Muscle layer of duodenum (tissue), 2 donors: ENCODE results near the gene ARHGAP29.
"Not testable (repeated sequence)": the region's sequence is repeated elsewhere in the genome, so short reads cannot be mapped to it uniquely, and the experiment has no call there.

Experiments used
- H3K27ac ChIP-seq: one replicate; pipeline ENCODE4 v1.7.0; 2013; ENCODE audit warnings: mild to moderate bottlenecking, low read length
- H3K27me3 ChIP-seq: one replicate; pipeline ENCODE4 v1.7.0; 2013; ENCODE audit warnings: low read depth, mild to moderate bottlenecking, control low read depth, low read length
- H3K36me3 ChIP-seq, 2 donors: one replicate each; pipeline ENCODE4 v1.7.0; 2013; ENCODE audit warnings: low read length in 2 of 2, control low read depth in 1 of 2, mild to moderate bottlenecking in 1 of 2; ENCODE audit not compliant: insufficient read depth in 2 of 2, control insufficient read depth in 1 of 2
- H3K4me1 ChIP-seq, 2 donors: one replicate each; pipeline ENCODE4 v1.7.0; 2013; ENCODE audit warnings: low read length in 2 of 2, mild to moderate bottlenecking in 2 of 2, control low read depth in 1 of 2, moderate library complexity in 1 of 2; ENCODE audit not compliant: insufficient read depth in 2 of 2, control insufficient read depth in 1 of 2
- H3K4me3 ChIP-seq, 2 donors: one replicate each; pipeline ENCODE4 v1.7.0; 2013; ENCODE audit warnings: low read length in 2 of 2, low read depth in 1 of 2, mild to moderate bottlenecking in 1 of 2
- H3K9me3 ChIP-seq, 2 donors: one replicate each; pipeline ENCODE4 v1.7.0; 2013; ENCODE audit warnings: low read length in 2 of 2, control low read depth in 1 of 2, mild to moderate bottlenecking in 1 of 2; ENCODE audit not compliant: control insufficient read depth in 1 of 2
- donor health status: healthy.

ARHGAP29 gene

DNA sequence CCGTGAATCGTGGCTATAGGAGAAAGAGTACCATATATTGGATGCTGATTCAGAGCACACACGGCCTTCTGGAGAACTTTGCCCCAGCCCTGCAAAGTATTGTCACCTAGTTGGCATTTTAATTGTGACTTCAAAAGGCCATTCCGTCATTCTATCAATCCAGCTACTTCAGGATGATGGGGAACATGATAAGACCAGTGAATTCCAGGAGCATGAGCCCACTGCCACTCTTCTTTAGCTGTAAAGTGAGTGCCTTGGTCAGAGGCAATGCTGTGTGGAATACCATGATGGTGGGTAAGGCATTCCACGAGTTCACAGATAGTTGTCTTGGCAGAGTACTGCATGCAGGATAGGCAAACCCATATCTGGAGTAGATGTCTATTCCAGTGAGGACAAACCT, 74.1 kb downstream of the ARHGAP29 start:
- H3K27ac ChIP-seq, H3K27me3 ChIP-seq, H3K4me3 ChIP-seq, H3K9me3 ChIP-seq, H3K36me3 ChIP-seq, H3K4me1 ChIP-seq: not testable (repeated sequence)

- no peaks in the 10 kb centered on the region for H3K27me3 ChIP-seq
- H3K36me3 ChIP-seq = no peaks in the 10 kb centered on the region
- no peak overlapping the region for H3K27ac ChIP-seq
- no peak overlapping the region for H3K4me3 ChIP-seq
- peaks cover 0 to 6% of the 10 kb centered on the region in 2 donors for H3K4me1 ChIP-seq
- H3K9me3 ChIP-seq = peaks cover 0 to 3% of the 10 kb centered on the region in 2 donors
These were observed 76.6 kb downstream of the ARHGAP29 start for GRCh38 chr1:94160811-94161210.

- H3K27ac ChIP-seq = no peak overlapping the region
- H3K36me3 ChIP-seq = no peaks in the 10 kb centered on the region
- no peaks in the 10 kb centered on the region for H3K9me3 ChIP-seq
- H3K27me3 ChIP-seq = no peaks in the 10 kb centered on the region
- H3K4me1 ChIP-seq = peaks cover 0 to 6% of the 10 kb centered on the region in 2 donors
- H3K4me3 ChIP-seq = no peak overlapping the region
These were observed 81.2 kb downstream of the ARHGAP29 start for GRCh38 chr1:94156096-94156625.

GRCh38 chr1:94154989-94155388, 82.4 kb downstream of the ARHGAP29 start:
- Histone ChIP-seq H3K27ac (no peak overlapping the region), H3K36me3 (no peaks in the 10 kb centered on the region), H3K4me3 (no peak overlapping the region), H3K27me3 (no peaks in the 10 kb centered on the region), H3K9me3 (no peaks in the 10 kb centered on the region), H3K4me1 (no peaks in the 10 kb centered on the region)

- no peaks in the 10 kb centered on the region for H3K9me3 ChIP-seq
- no peaks in the 10 kb centered on the region for H3K27me3 ChIP-seq
- H3K27ac ChIP-seq = no peak overlapping the region
- no peaks in the 10 kb centered on the region for H3K4me1 ChIP-seq
- H3K4me3 ChIP-seq = no peak overlapping the region
- H3K36me3 ChIP-seq = no peaks in the 10 kb centered on the region
These were observed 84.3 kb downstream of the ARHGAP29 start for GRCh38 chr1:94153133-94153532.

- not testable (repeated sequence) for H3K27ac ChIP-seq, H3K27me3 ChIP-seq, H3K9me3 ChIP-seq, H3K36me3 ChIP-seq, H3K4me1 ChIP-seq, H3K4me3 ChIP-seq
These were observed 88.2 kb downstream of the ARHGAP29 start for GRCh38 chr1:94149166-94149565.

GRCh38 chr1:94146273-94146672, 91.1 kb downstream of the ARHGAP29 start:
- Histone ChIP-seq H3K4me1 (no peaks in the 10 kb centered on the region), H3K27me3 (no peaks in the 10 kb centered on the region), H3K9me3 (no peaks in the 10 kb centered on the region), H3K4me3 (no peak overlapping the region), H3K27ac (no peak overlapping the region), H3K36me3 (no peaks in the 10 kb centered on the region)

DNA sequence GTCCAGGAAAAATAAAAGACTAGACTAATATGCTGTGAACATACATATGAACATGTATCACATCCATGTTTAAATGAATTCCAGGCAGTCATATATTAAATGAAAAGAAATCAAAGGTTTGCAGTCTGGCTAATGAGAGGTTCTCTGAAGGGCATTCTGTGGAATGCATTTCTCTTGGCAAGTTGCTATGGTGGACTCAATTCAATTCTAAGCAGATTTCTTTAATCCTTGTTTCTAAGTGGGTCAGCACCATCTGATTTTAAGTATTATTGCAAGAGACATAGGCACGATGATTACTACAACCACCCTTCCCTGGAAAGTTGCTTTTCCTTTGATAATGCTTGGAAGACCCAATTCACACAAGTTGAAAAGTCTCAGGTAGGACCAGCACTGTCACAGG, 92.5 kb downstream of the ARHGAP29 start:
- no peaks in the 10 kb centered on the region for H3K36me3 ChIP-seq
- no peak overlapping the region for H3K27ac ChIP-seq
- no peaks in the 10 kb centered on the region for H3K4me1 ChIP-seq
- no peaks in the 10 kb centered on the region for H3K27me3 ChIP-seq
- no peak overlapping the region for H3K4me3 ChIP-seq
- no peaks in the 10 kb centered on the region for H3K9me3 ChIP-seq

DNA sequence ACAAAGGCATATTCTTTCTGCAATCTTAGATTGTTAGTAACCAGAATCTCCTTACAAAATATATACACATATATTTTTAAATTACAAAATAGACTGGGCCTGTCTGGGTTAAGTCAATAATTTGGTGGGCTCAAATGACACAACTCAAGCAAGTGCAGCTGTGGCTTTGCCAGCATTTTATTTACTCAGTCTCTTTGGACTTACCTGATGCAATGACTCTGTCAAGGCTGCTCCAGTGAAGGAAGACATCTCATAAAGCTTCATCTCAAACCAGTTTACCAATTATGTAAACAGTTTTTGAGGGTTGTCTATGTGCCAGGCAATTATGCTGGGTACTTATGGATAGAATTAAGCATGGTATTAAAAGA, 93.6 kb downstream of the ARHGAP29 start:
- H3K27ac ChIP-seq = no peak overlapping the region
- no peaks in the 10 kb centered on the region for H3K9me3 ChIP-seq
- H3K4me3 ChIP-seq = no peak overlapping the region
- no peaks in the 10 kb centered on the region for H3K4me1 ChIP-seq
- no peaks in the 10 kb centered on the region for H3K36me3 ChIP-seq
- no peaks in the 10 kb centered on the region for H3K27me3 ChIP-seq

- no peak overlapping the region for H3K27ac ChIP-seq
- no peaks in the 10 kb centered on the region for H3K36me3 ChIP-seq
- H3K4me1 ChIP-seq = no peaks in the 10 kb centered on the region
- H3K27me3 ChIP-seq = no peaks in the 10 kb centered on the region
- no peak overlapping the region for H3K4me3 ChIP-seq
- H3K9me3 ChIP-seq = no peaks in the 10 kb centered on the region
These were observed 94.1 kb downstream of the ARHGAP29 start for GRCh38 chr1:94143173-94143808.

- no peak overlapping the region for H3K27ac ChIP-seq
- H3K9me3 ChIP-seq = no peaks in the 10 kb centered on the region
- H3K4me1 ChIP-seq = no peaks in the 10 kb centered on the region
- H3K27me3 ChIP-seq = no peaks in the 10 kb centered on the region
- no peaks in the 10 kb centered on the region for H3K36me3 ChIP-seq
- H3K4me3 ChIP-seq = no peak overlapping the region
These were observed 94.8 kb downstream of the ARHGAP29 start for GRCh38 chr1:94142583-94142982.

DNA sequence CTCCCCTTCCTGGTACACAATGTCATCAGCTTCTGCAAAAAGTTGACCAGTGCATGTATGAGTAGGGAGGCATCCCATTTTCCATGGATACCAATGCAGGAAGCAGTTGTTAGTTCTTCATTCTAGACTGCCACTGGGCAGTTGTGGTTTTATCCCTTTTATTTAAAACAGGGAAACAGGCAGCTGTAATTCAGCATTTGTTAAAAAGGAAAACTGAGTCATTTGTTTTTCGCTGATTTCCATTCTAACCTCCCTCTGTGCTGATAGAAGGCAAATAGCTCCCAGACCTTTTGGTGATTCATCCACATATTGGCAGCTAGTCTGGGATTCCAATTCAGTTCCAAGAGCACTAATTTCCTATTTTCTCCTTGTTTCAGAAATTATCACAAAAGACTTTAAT, 95.4 kb downstream of the ARHGAP29 start:
- H3K27ac ChIP-seq = no peak overlapping the region

More for the DNA sequence above, 95.4 kb downstream of the ARHGAP29 start:
- H3K36me3 ChIP-seq = no peaks in the 10 kb centered on the region
- no peaks in the 10 kb centered on the region for H3K4me1 ChIP-seq
- H3K4me3 ChIP-seq = no peak overlapping the region
- no peaks in the 10 kb centered on the region for H3K9me3 ChIP-seq
- H3K27me3 ChIP-seq = no peaks in the 10 kb centered on the region
